CD14-positive monocyte (primary cell): ENCODE data around the gene CCN2. TPM values are rescaled to one million over a fixed set of nuclear protein-coding genes. Genes with fewer than 3 reads are reported as not detected.

Experiments used
- DNase-seq, 3 donors: peaks; one replicate each; pipeline ENCODE4 v3.0.0-alpha.2; 2011 to 2022
- H2AFZ ChIP-seq: 2 replicates; pipeline ENCODE4 v1.6.0; 2012; ENCODE audit warnings: mild to moderate bottlenecking, low read depth, low read length, inconsistent platforms; ENCODE audit not compliant: insufficient read depth, poor library complexity, severe bottlenecking
- H3K27ac ChIP-seq, 2 donors: 1 replicate in 1 of 2; 2 replicates in 1 of 2; pipeline ENCODE4 v1.5.1; 2012 to 2013; ENCODE audit warnings: low read length in 2 of 2, control low read depth in 1 of 2, inconsistent platforms in 1 of 2, low read depth in 1 of 2, mild to moderate bottlenecking in 1 of 2
- H3K27me3 ChIP-seq, 2 donors: one replicate each; pipeline versions ENCODE4 v1.6.0 to v1.6.1; 2011 to 2013; ENCODE audit warnings: low read length in 2 of 2; ENCODE audit not compliant: control insufficient read depth in 2 of 2, insufficient read depth in 2 of 2
- H3K36me3 ChIP-seq, 2 donors: replicated peaks in 1 of 2; 1 replicate in 1 of 2; 2 replicates in 1 of 2; pipeline versions ENCODE4 v1.5.1 to v1.6.1; 2012 to 2013; ENCODE audit warnings: low read length in 2 of 2, control low read depth in 1 of 2, inconsistent platforms in 1 of 2, mild to moderate bottlenecking in 1 of 2; ENCODE audit not compliant: insufficient read depth in 2 of 2, control insufficient read depth in 1 of 2
- H3K4me1 ChIP-seq, 2 donors: 1 replicate in 1 of 2; 2 replicates in 1 of 2; pipeline versions ENCODE4 v1.5.1 to v1.6.1; 2012 to 2013; ENCODE audit warnings: low read length in 2 of 2, control low read depth in 1 of 2, inconsistent platforms in 1 of 2, mild to moderate bottlenecking in 1 of 2, moderate library complexity in 1 of 2; ENCODE audit not compliant: insufficient read depth in 2 of 2, control insufficient read depth in 1 of 2
- H3K4me2 ChIP-seq: replicated peaks from 2 replicates; pipeline ENCODE3; 2012; ENCODE audit warnings: low read length, moderate library complexity, mild to moderate bottlenecking; ENCODE audit not compliant: poor library complexity, severe bottlenecking; ENCODE audit errors: extremely low read depth
- H3K4me3 ChIP-seq, 3 experiments: fragments of 200-600 bp in 1 of 3; sonication (generic) in 1 of 3; replicated peaks in 1 of 3; 1 replicate in 2 of 3; 2 replicates in 1 of 3; pipeline ENCODE4 v1.5.1; 2011 to 2013; ENCODE audit warnings: low read length in 3 of 3, mild to moderate bottlenecking in 3 of 3, control low read depth in 2 of 3, low read depth in 2 of 3, inconsistent platforms in 1 of 3, moderate library complexity in 1 of 3
- H3K79me2 ChIP-seq: 2 replicates; pipeline ENCODE4 v1.6.0; 2012; ENCODE audit warnings: mild to moderate bottlenecking, control low read depth, inconsistent platforms, low read length, moderate library complexity; ENCODE audit not compliant: insufficient read depth
- H3K9ac ChIP-seq: 2 replicates; pipeline ENCODE4 v1.6.0; 2017; ENCODE audit warnings: low read length, mild to moderate bottlenecking; ENCODE audit not compliant: insufficient read depth, poor library complexity, severe bottlenecking
- H3K9me3 ChIP-seq, 2 donors: replicated peaks in 1 of 2; 1 replicate in 1 of 2; 2 replicates in 1 of 2; pipeline versions ENCODE4 v1.5.1 to v1.6.1; 2012 to 2013; ENCODE audit warnings: low read length in 2 of 2, control low read depth in 1 of 2; ENCODE audit not compliant: control insufficient read depth in 1 of 2, insufficient read depth in 1 of 2
- H4K20me1 ChIP-seq: 2 replicates; pipeline ENCODE4 v1.6.0; 2012; ENCODE audit warnings: mild to moderate bottlenecking, low read length, control low read depth, moderate library complexity; ENCODE audit not compliant: insufficient read depth
- H3K27ac Mint-ChIP-seq, 7 donors: one replicate each; pipeline ENCODE4 v1.8.0; 2020; ENCODE audit warnings: mild to moderate bottlenecking in 7 of 7, mixed read lengths in 7 of 7, moderate library complexity in 6 of 7, inconsistent platforms in 2 of 7
- H3K27me3 Mint-ChIP-seq, 3 donors: one replicate each; pipeline ENCODE4 v1.8.0; 2021 to 2022; ENCODE audit warnings: low read depth in 3 of 3, mild to moderate bottlenecking in 3 of 3, mixed read lengths in 3 of 3, moderate library complexity in 3 of 3, inconsistent platforms in 1 of 3
- H3K36me3 Mint-ChIP-seq, 2 donors: one replicate each; pipeline ENCODE4 v1.8.0; 2020; ENCODE audit warnings: mixed read lengths in 2 of 2, inconsistent platforms in 1 of 2, mild to moderate bottlenecking in 1 of 2
- H3K4me1 Mint-ChIP-seq: one replicate; pipeline ENCODE4 v1.8.0; 2020; ENCODE audit warnings: mild to moderate bottlenecking, mixed read lengths
- H3K4me3 Mint-ChIP-seq, 2 donors: one replicate each; pipeline ENCODE4 v1.8.0; 2020; ENCODE audit warnings: mild to moderate bottlenecking in 2 of 2, mixed read lengths in 2 of 2, moderate library complexity in 1 of 2
- H3K9me3 Mint-ChIP-seq, 7 donors: one replicate each; pipeline ENCODE4 v1.8.0; 2020 to 2022; ENCODE audit warnings: mixed read lengths in 7 of 7, mild to moderate bottlenecking in 6 of 7, moderate library complexity in 6 of 7, inconsistent platforms in 2 of 7
- CTCF ChIP-seq: fragments of 200-600 bp; IDR thresholded peaks from one replicate; pipeline ENCODE4 v1.8.0; 2022; ENCODE audit warnings: antibody characterized with exemption, mild to moderate bottlenecking
- WGBS: methylation state at CpG from one replicate; pipeline ENCODE4 v1.1.5; 2013; ENCODE audit warnings: missing lambda C conversion rate; ENCODE audit not compliant: insufficient coverage; 5-methylcytosine and 5-hydroxymethylcytosine counted together
- intact Hi-C, 2 donors: fragments of 100-400 bp; cut with micrococcal nuclease; formaldehyde crosslinking; loops; one replicate each; pipeline versions ENCODE4 v1.15.0 to v1.15.1; 2023
- polyA plus RNA-seq, 3 donors: library from polyadenylated mRNA; depleted of rRNA in 1 of 3; unstranded in 2 of 3; stranded (reverse) in 1 of 3; fragments of 300-500 nt in 2 of 3; fragments of >200 nt in 1 of 3; fragmentation: Illumina TruSeq in 2 of 3; gene quantifications; 1 replicate in 2 of 3; 2 replicates in 1 of 3; pipeline ENCODE4 v1.2.3, GENCODE V29; 2012 to 2021

Gene CCN2
- polyA plus RNA-seq, 3 donors, result not detected

DNA sequence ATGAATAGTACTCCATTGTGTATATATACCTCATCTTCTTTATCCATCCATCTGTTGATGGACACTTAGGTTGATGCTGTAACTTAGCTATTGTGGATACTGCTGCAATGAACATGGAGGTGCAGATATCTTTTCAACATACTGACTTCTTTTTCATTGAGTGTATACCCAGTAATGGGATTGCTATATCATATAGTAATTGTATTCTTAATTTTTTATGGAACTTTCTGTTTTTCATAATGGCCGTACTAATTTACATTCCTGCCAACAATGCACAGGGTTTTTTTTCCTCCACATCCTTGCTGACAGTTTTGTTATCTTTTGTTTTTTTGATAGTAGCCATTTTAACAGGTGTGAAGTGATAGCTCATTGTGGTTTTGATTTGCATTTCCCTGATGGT lies 5.2 kb downstream of the CCN2 start:
- Mint-ChIP-seq H3K4me1 (peaks cover 6% of the 10 kb centered on the region), H3K36me3 (peaks cover 0 to 3% of the 10 kb centered on the region in 2 donors), H3K27ac (no peak overlapping the region), H3K9me3 (peaks cover 0 to 7% (median 0%) of the 10 kb centered on the region in 7 donors), H3K27me3 (peaks cover 29 to 38% (median 30%) of the 10 kb centered on the region in 3 donors), H3K4me3 (no peak overlapping the region)
- H3K4me1 ChIP-seq, result no peaks in the 10 kb centered on the region
- no peaks in the 10 kb centered on the region for H3K79me2 ChIP-seq
- WGBS, result no CpG with 5 or more reads among the region's 1 CpG
- H3K27ac ChIP-seq, result no peak overlapping the region
- no peak overlapping the region for H2AFZ ChIP-seq
- H3K4me3 ChIP-seq, result no peak overlapping the region
- intact Hi-C loops, result no loop called here
- TF ChIP-seq CTCF, result no peak
- H3K27me3 ChIP-seq, result peaks cover 31 to 40% of the 10 kb centered on the region in 2 donors
- peaks cover 0 to 12% of the 10 kb centered on the region in 2 donors for H3K9me3 ChIP-seq
- no peaks in the 10 kb centered on the region for H4K20me1 ChIP-seq
- no peak overlapping the region for H3K9ac ChIP-seq
- H3K4me2 ChIP-seq, result no peak overlapping the region
- no peaks in the 10 kb centered on the region for H3K36me3 ChIP-seq
- no peak for DNase-seq

GRCh38 chr6:131937703-131938631 lies 13.2 kb downstream of the CCN2 start:
- Histone ChIP-seq H4K20me1 (no peaks in the 10 kb centered on the region), H2AFZ (no peak overlapping the region), H3K79me2 (no peaks in the 10 kb centered on the region), H3K27ac (no peak overlapping the region), H3K9ac (no peak overlapping the region), H3K4me2 (no peak overlapping the region), H3K4me3 (no peak overlapping the region), H3K36me3 (no peaks in the 10 kb centered on the region), H3K4me1 (no peaks in the 10 kb centered on the region), H3K27me3 (no peaks in the 10 kb centered on the region), H3K9me3 (no peaks in the 10 kb centered on the region)
- Mint-ChIP-seq H3K4me1 (no peaks in the 10 kb centered on the region), H3K4me3 (no peak overlapping the region), H3K27me3 (peaks cover 4 to 10% (median 6%) of the 10 kb centered on the region in 3 donors), H3K9me3 (peaks cover 0 to 1% (median 0%) of the 10 kb centered on the region in 7 donors), H3K27ac (no peak overlapping the region), H3K36me3 (no peaks in the 10 kb centered on the region)
- DNase-seq, result no peak
- WGBS, result 100% methylated on average over 1 of the region's 8 CpGs
- TF ChIP-seq CTCF, result no peak
- intact Hi-C loops, result no loop called here
